ENCODE measurements around the gene EXOC6.

EXOC6 gene

GRCh38 chr10:93067443-93068365 is 219.4 kb downstream of the EXOC6 start:
- Histone ChIP-seq H3K4me1 (peaks cover 4% of the 10 kb centered on the region; the same call in 1 of the 2 replicates), H3K36me3 (replicated peaks) (no peaks in the 10 kb centered on the region), H3K4me3 (peak overlapping the region; percentile 28), H3K27me3 (ENCODE audit: low read depth) (peaks cover 10% of the 10 kb centered on the region), H3K9me3 (no peaks in the 10 kb centered on the region)
- DNase-seq (ENCODE audit: low spot score in 2 of 2): no peak
- in situ Hi-C loops (cut with MboI; ENCODE audit: low sequenced_read_pairs): loop anchor here (25.0 kb wide), 1 partner anchor 180 kb away; no protein-coding TSS in a partner anchor

DNA sequence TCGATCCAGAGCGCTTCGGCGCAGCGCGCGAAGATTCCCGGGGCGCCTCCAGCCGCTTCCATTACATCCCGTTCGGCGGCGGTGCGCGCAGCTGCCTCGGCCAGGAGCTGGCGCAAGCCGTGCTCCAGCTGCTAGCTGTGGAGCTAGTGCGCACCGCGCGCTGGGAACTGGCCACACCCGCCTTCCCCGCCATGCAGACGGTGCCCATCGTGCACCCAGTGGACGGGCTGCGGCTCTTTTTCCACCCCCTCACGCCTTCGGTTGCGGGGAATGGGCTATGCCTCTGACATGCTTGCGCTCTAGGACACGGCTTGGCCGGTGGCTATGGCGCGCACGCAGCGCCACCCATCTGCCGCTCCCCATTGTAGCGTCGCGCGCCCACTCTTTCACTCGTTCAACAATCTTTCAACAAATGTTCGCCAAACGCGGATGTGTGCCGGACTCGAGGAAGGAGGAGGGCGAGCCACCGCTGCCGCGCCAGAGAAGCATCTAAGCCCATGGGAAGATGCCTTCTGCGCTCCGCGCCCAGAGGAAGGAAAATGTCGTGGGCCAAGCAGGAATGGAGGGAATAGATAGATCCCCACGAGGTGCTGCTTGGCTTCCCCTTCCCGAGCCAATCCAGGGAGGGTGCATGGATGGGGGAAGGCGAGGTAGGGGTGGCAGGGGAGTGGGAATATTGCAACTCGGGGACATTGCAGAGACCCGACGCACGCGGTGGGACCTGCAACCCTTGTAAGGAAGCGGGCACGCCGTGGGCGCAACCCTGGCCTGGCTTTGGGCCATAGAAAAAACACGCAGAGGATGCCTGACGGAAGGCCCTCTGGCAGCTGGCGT is 220.3 kb downstream of the EXOC6 start:
- Histone ChIP-seq H3K36me3 (replicated peaks) (no peaks in the 10 kb centered on the region), H3K4me3 (peak overlapping the region; percentile 28), H3K27me3 (ENCODE audit: low read depth) (peaks cover 10% of the 10 kb centered on the region), H3K4me1 (peaks cover 4% of the 10 kb centered on the region; the same call in 1 of the 2 replicates), H3K9me3 (no peaks in the 10 kb centered on the region)
- DNase-seq (ENCODE audit: low spot score in 2 of 2): peak in 1 of 2 experiments; percentile 61
- in situ Hi-C loops (cut with MboI; ENCODE audit: low sequenced_read_pairs): loop anchor here (25.0 kb wide), 1 partner anchor 181 kb away; no protein-coding TSS in a partner anchor

DNA sequence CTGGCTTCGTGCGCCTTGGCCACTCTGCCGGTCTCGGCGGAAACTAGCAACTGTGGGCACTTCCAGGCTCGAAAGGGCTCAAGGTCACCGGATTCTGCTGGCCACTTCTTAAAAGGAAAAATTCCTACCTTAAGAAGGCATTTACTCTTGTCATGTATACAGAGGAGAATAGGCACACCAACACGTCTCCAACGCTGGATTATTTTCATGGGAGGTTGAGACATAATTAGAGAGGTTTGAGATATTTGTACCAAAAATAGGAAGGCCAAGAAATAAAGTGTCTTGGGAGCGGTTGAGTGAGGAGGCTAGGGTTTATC is 220.9 kb downstream of the EXOC6 start:
- in situ Hi-C loops (cut with MboI; ENCODE audit: low sequenced_read_pairs): loop anchor here (25.0 kb wide), 1 partner anchor 182 kb away; no protein-coding TSS in a partner anchor
- Histone ChIP-seq H3K4me1 (peaks cover 4% of the 10 kb centered on the region; the same call in 1 of the 2 replicates), H3K4me3 (no peak overlapping the region), H3K27me3 (ENCODE audit: low read depth) (peaks cover 10% of the 10 kb centered on the region), H3K9me3 (no peaks in the 10 kb centered on the region), H3K36me3 (replicated peaks) (no peaks in the 10 kb centered on the region)
- no peak for DNase-seq (ENCODE audit: low spot score in 2 of 2)

DNA sequence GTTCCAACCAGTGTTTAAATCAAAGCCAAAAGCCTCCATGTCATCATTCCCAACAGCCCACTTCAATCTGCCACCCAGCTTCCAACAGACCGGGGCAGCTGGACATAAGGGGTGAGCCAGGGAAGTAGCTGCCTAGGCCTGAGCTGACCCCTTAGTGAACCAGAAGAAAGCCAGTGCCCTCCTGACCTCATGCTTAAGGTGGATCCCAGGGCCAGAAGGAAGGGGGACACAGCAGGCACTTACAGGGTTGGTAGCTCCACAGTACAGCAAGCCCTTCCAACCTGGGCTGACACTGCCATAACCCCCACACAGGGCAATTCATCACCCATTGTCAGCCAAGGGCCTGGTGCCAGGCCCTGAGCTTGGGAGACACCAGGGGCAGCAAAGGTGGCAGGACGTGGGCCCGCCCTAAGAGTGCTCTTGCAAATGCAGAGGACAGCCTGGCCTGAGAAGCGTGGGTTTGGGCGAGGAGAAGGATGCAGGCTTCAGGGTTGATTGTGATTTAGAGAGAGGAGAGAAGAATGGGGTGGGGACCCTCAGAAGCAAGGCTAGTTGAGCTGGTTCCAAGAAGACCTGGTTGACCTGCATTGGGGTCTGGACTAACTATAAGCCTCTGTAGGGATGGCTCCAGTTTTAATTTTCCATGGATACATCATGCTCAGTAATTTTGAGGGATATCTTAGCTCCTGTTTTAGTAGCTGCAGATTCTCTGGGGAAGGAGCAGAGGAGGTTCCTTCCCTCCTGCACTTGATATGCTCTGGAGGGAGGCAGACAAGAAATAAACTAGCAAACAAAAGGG is 222.3 kb downstream of the EXOC6 start:
- Histone ChIP-seq H3K36me3 (replicated peaks) (no peaks in the 10 kb centered on the region), H3K4me1 (peaks cover 4% of the 10 kb centered on the region; the same call in 1 of the 2 replicates), H3K9me3 (no peaks in the 10 kb centered on the region), H3K4me3 (no peak overlapping the region), H3K27me3 (ENCODE audit: low read depth) (peaks cover 10% of the 10 kb centered on the region)
- in situ Hi-C loops (cut with MboI; ENCODE audit: low sequenced_read_pairs): loop anchor here (10.0 to 25.0 kb wide), 2 partner anchors 66 to 183 kb away; no protein-coding TSS in a partner anchor
- DNase-seq (ENCODE audit: low spot score in 2 of 2): no peak

GRCh38 chr10:93071177-93071472 is 222.8 kb downstream of the EXOC6 start:
- Histone ChIP-seq H3K9me3 (no peaks in the 10 kb centered on the region), H3K4me3 (no peak overlapping the region), H3K4me1 (peaks cover 7% of the 10 kb centered on the region; the same call in 1 of the 2 replicates), H3K27me3 (ENCODE audit: low read depth) (peaks cover 10% of the 10 kb centered on the region), H3K36me3 (replicated peaks) (no peaks in the 10 kb centered on the region)
- peak in 1 of 2 experiments; percentile 7 for DNase-seq (ENCODE audit: low spot score in 2 of 2)
- in situ Hi-C loops (cut with MboI; ENCODE audit: low sequenced_read_pairs): loop anchor here (10.0 to 25.0 kb wide), 2 partner anchors 66 to 184 kb away; no protein-coding TSS in a partner anchor

DNA sequence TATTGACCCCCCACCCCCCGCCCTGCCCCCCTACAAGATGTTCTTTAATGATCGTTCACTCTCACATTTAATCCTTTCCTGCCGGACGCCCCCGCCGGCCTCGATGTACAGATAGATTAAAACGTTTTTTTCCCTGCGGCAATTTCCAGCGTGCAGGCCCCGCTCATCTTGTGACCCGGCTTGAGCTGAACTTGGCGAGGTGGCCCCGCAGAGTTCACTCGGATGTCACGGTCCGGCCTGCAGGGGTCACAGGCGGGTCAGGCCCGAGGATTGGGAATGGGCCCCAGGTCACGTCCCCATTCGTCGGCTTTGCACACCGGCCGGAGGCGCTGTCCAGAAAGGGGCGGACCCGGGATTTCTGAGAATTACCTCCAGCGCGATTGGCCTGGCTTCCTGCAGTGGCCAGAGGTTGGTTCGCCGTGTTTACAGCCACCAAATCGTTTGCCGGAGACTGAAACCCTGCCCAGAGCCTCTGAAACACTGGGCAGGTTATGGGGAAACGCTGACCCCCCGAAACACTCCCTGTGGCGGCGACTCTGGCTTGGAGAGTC is 223.4 kb downstream of the EXOC6 start:
- in situ Hi-C loops (cut with MboI; ENCODE audit: low sequenced_read_pairs): loop anchor here (10.0 to 25.0 kb wide), 2 partner anchors 67 to 184 kb away; no protein-coding TSS in a partner anchor
- peaks cover 10% of the 10 kb centered on the region for H3K27me3 ChIP-seq (ENCODE audit: low read depth)
- DNase-seq (ENCODE audit: low spot score in 2 of 2): no peak
- peaks cover 10% of the 10 kb centered on the region for H3K4me1 ChIP-seq
- no peaks in the 10 kb centered on the region for H3K9me3 ChIP-seq
- H3K4me3 ChIP-seq: no peak overlapping the region
- H3K36me3 ChIP-seq (replicated peaks): no peaks in the 10 kb centered on the region

DNA sequence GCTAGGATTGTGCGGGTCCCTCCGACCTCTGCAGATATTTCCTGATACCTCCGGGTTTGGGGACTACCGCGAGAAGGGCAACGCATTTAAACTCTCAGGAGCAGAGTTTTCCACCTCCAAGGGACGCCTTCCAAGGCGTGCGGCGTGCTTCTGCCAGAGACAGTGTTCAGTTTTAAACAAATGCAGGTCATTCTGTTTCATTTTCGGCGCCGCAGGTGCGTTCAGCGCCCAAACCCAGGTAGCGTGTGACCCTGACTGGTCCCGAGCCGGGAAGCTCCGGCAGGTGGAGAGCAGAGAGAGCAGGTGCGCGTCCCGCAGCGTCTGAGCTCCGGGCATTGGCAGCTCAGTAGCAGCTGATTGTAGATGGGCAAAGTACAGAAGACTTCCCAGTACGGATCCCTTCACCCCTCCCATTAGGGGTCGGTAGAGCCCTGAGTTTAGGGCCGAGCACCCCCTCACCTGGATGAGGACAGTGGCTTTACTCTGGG is 223.9 kb downstream of the EXOC6 start:
- in situ Hi-C loops (cut with MboI; ENCODE audit: low sequenced_read_pairs): loop anchor here (10.0 to 25.0 kb wide), 2 partner anchors 67 to 185 kb away; no protein-coding TSS in a partner anchor
- no peak for DNase-seq (ENCODE audit: low spot score in 2 of 2)
- peaks cover 9% of the 10 kb centered on the region for H3K27me3 ChIP-seq (ENCODE audit: low read depth)
- no peaks in the 10 kb centered on the region for H3K36me3 ChIP-seq (replicated peaks)
- peaks cover 10% of the 10 kb centered on the region for H3K4me1 ChIP-seq
- no peaks in the 10 kb centered on the region for H3K9me3 ChIP-seq
- no peak overlapping the region for H3K4me3 ChIP-seq

DNA sequence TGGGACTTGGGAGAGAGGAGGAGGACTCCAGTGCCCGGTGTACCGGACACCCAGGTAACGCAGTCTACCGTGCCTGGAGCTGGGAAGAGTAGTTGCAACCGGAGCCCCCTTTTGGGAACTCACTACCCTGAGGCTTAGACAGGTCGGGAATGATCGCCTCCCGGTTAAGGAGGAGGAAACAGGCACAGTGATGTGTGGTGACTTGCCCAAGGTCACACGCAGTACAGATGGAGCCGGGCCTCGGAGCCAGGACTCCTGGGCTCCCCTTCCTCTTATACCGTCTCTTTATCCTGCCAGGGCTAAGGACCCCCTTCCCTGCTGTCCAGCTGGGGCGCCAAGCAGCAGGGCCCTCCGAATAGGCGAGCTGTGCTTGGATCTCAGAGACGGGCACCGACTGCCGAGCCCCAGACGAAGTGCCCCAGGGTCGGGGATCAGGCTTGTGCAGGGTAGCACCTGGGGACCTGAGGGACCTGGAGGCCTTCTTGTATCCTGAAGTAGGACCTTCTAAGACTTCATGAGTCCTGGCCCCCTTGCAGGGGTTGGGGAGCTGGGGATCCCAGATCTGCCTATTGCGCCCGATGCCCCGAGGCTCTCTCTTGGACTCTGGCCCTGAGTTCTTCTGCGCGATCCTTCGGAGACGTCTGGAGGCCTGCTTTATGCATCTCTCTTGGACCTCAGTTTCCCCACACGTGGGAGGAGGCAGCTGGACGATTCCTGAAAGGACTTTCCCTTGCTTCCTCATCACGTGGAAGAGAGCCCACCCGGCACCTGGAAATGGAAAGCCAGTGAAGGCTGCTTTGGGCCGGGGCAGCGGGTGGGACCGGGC is 224.6 kb downstream of the EXOC6 start:
- Histone ChIP-seq H3K27me3 (ENCODE audit: low read depth) (peaks cover 5% of the 10 kb centered on the region), H3K36me3 (replicated peaks) (no peaks in the 10 kb centered on the region), H3K4me3 (peak overlapping the region; percentile 45), H3K9me3 (no peaks in the 10 kb centered on the region), H3K4me1 (peaks cover 9% of the 10 kb centered on the region)
- no peak for DNase-seq (ENCODE audit: low spot score in 2 of 2)
- in situ Hi-C loops (cut with MboI; ENCODE audit: low sequenced_read_pairs): loop anchor here (10.0 to 25.0 kb wide), 2 partner anchors 68 to 186 kb away; no protein-coding TSS in a partner anchor

GRCh38 chr10:93073539-93074146 is 225.3 kb downstream of the EXOC6 start, which contains the start of gene CYP26A1:
Gene CYP26A1, plus strand, starts transcription at chr10:93073893. Its CDS starts 42 bp downstream, at chr10:93073935.
- H3K9me3 ChIP-seq: no peaks in the 10 kb centered on the region
- in situ Hi-C loops (cut with MboI; ENCODE audit: low sequenced_read_pairs): loop anchor here (10.0 to 25.0 kb wide), 2 partner anchors 69 to 186 kb away; no protein-coding TSS in a partner anchor
- peaks cover 6% of the 10 kb centered on the region for H3K4me1 ChIP-seq
- peak within 1 kb of the TSS; percentile 45 for H3K4me3 ChIP-seq
- no peaks in the 10 kb centered on the region for H3K36me3 ChIP-seq (replicated peaks)
- DNase-seq (ENCODE audit: low spot score in 2 of 2): peak; percentile 42 to 55
- no peaks in the 10 kb centered on the region for H3K27me3 ChIP-seq (ENCODE audit: low read depth)

GRCh38 chr10:93074147-93074596 is 225.9 kb downstream of the EXOC6 start:
- H3K27me3 ChIP-seq (ENCODE audit: low read depth): no peaks in the 10 kb centered on the region

GRCh38 chr10:93074597-93075368 is 226.5 kb downstream of the EXOC6 start:
- Histone ChIP-seq H3K27me3 (ENCODE audit: low read depth) (no peaks in the 10 kb centered on the region), H3K9me3 (no peaks in the 10 kb centered on the region), H3K4me1 (peaks cover 6% of the 10 kb centered on the region), H3K4me3 (peak overlapping the region; percentile 45), H3K36me3 (replicated peaks) (no peaks in the 10 kb centered on the region)
- no peak for DNase-seq (ENCODE audit: low spot score in 2 of 2)
- in situ Hi-C loops (cut with MboI; ENCODE audit: low sequenced_read_pairs): loop anchor here (10.0 to 25.0 kb wide), 3 partner anchors 70 to 413 kb away; partner anchors contain the start of genes CEP55 and MYOF

More at GRCh38 chr10:93074147-93074596, 225.9 kb downstream of the EXOC6 start:
- H3K36me3 ChIP-seq (replicated peaks): no peaks in the 10 kb centered on the region
- H3K9me3 ChIP-seq: no peaks in the 10 kb centered on the region
- peak; percentile 59 to 77 for DNase-seq (ENCODE audit: low spot score in 2 of 2)
- peak overlapping the region; percentile 45 for H3K4me3 ChIP-seq
- peaks cover 6% of the 10 kb centered on the region for H3K4me1 ChIP-seq
- in situ Hi-C loops (cut with MboI; ENCODE audit: low sequenced_read_pairs): loop anchor here (10.0 to 25.0 kb wide), 2 partner anchors 69 to 187 kb away; no protein-coding TSS in a partner anchor
